ENCODE measurements around the gene KCNN3.

DNA sequence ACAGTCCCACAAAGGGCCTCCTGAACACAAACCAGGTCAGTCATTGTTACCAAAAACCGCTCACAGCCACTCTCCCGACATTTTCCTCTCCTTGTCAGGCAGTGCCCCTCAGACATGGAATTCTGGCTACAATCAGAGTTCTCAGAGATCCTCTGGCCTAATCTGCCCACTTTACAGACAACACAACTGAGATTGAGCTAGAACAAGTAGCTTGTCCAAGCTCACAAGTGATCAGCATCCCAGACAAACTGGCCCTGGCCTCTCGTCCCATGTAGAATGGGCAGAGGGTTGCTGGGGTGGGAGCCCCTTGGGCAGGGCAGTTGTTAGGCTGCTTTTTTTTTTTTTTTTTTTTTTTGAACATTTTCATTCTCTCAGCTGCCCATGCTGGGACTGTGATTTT is 57.2 kb downstream of the KCNN3 start:
- no peak for TF ChIP-seq EZH2 (optimal IDR thresholded peaks at IDR 0.05; ENCODE audit: low read depth, low read length)
- no peak for TF ChIP-seq CTCF (IDR thresholded peaks at IDR 0.05; ENCODE audit: low read length)
